ENCODE data around the gene OXSR1.
A peak's percentile ranks its signal among the peaks of the same experiment; 100 is the strongest.
"Not testable (repeated sequence)": the region's sequence is repeated elsewhere in the genome, so short reads cannot be mapped to it uniquely, and the experiment has no call there.

OXSR1 gene

GRCh38 chr3:38133557-38134405, 31.6 kb upstream of the OXSR1 start:
- Histone ChIP-seq H3K4me3 (no peak overlapping the region), H3K9ac (ENCODE audit: insufficient read length) (no peak overlapping the region), H3K36me3 (ENCODE audit: insufficient read depth, low read length) (no peaks in the 10 kb centered on the region; the same call in 1 of the 2 replicates), H3K9me3 (ENCODE audit: low read depth, low read length) (no peaks in the 10 kb centered on the region), H3K27ac (no peak overlapping the region)
- TF ChIP-seq EZH2 (IDR thresholded peaks at IDR 0.05) (no peak), FOXP2 (optimal IDR thresholded peaks at IDR 0.05; ENCODE audit: control extremely low read depth, extremely low read length, insufficient read depth) (no peak), POLR2AphosphoS5 (IDR thresholded peaks at IDR 0.05; ENCODE audit: borderline replicate concordance, low read depth, low read length) (no peak)
- no peak for DNase-seq (ENCODE audit: low read depth, low spot score)

- not testable (repeated sequence) for DNase-seq (ENCODE audit: low read depth, low spot score); H3K27ac ChIP-seq; H3K9ac ChIP-seq (ENCODE audit: insufficient read length); H3K9me3 ChIP-seq (ENCODE audit: low read depth, low read length); H3K36me3 ChIP-seq (ENCODE audit: insufficient read depth, low read length); H3K4me3 ChIP-seq
These were observed 30.7 kb upstream of the OXSR1 start for GRCh38 chr3:38134517-38135143.

GRCh38 chr3:38135621-38136277, 29.6 kb upstream of the OXSR1 start:
- Histone ChIP-seq H3K9ac (ENCODE audit: insufficient read length) (peak overlapping the region; percentile 83), H3K4me3 (peak overlapping the region; percentile 87)
- H3K36me3 ChIP-seq (ENCODE audit: insufficient read depth, low read length); DNase-seq (ENCODE audit: low read depth, low spot score); H3K27ac ChIP-seq; H3K9me3 ChIP-seq (ENCODE audit: low read depth, low read length): not testable (repeated sequence)

GRCh38 chr3:38136393-38136776, 29.0 kb upstream of the OXSR1 start:
- no peak for DNase-seq (ENCODE audit: low read depth, low spot score)

GRCh38 chr3:38136777-38137614, 28.3 kb upstream of the OXSR1 start, which contains the start of gene ACAA1:
ACAA1 (minus strand) TSS chr3:38137127; CDS start chr3:38137035, 92 bp downstream.
- H3K9ac ChIP-seq (ENCODE audit: insufficient read length) = peak within 1 kb of the TSS; percentile 83
- H3K4me3 ChIP-seq = peak within 1 kb of the TSS; percentile 87
- peak; percentile 65 for DNase-seq (ENCODE audit: low read depth, low spot score)
- H3K27ac ChIP-seq = no peak within 1 kb of the TSS
- H3K9me3 ChIP-seq (ENCODE audit: low read depth, low read length) = no peaks in the 10 kb centered on the region
- TF ChIP-seq FOXP2 (optimal IDR thresholded peaks at IDR 0.05; ENCODE audit: control extremely low read depth, extremely low read length, insufficient read depth) (no peak), EZH2 (IDR thresholded peaks at IDR 0.05) (no peak), POLR2AphosphoS5 (IDR thresholded peaks at IDR 0.05; ENCODE audit: borderline replicate concordance, low read depth, low read length) (peak; percentile 86)
- no peaks in the 10 kb centered on the region for H3K36me3 ChIP-seq (ENCODE audit: insufficient read depth, low read length)

More at GRCh38 chr3:38136393-38136776, 29.0 kb upstream of the OXSR1 start:
- Histone ChIP-seq H3K9me3 (ENCODE audit: low read depth, low read length) (no peaks in the 10 kb centered on the region), H3K9ac (ENCODE audit: insufficient read length) (peak overlapping the region; percentile 83), H3K4me3 (peak overlapping the region; percentile 87), H3K36me3 (ENCODE audit: insufficient read depth, low read length) (no peaks in the 10 kb centered on the region), H3K27ac (no peak overlapping the region)
- TF ChIP-seq POLR2AphosphoS5 (IDR thresholded peaks at IDR 0.05; ENCODE audit: borderline replicate concordance, low read depth, low read length) = no peak
- TF ChIP-seq EZH2 (IDR thresholded peaks at IDR 0.05) = no peak
- no peak for TF ChIP-seq FOXP2 (optimal IDR thresholded peaks at IDR 0.05; ENCODE audit: control extremely low read depth, extremely low read length, insufficient read depth)

- no peak overlapping the region for H3K27ac ChIP-seq
- H3K36me3 ChIP-seq (ENCODE audit: insufficient read depth, low read length) = no peaks in the 10 kb centered on the region
- H3K9ac ChIP-seq (ENCODE audit: insufficient read length) = peak overlapping the region; percentile 57
- peak overlapping the region; percentile 87 for H3K4me3 ChIP-seq
- no peak for DNase-seq (ENCODE audit: low read depth, low spot score)
- TF ChIP-seq EZH2 (IDR thresholded peaks at IDR 0.05) (no peak), POLR2AphosphoS5 (IDR thresholded peaks at IDR 0.05; ENCODE audit: borderline replicate concordance, low read depth, low read length) (no peak), FOXP2 (optimal IDR thresholded peaks at IDR 0.05; ENCODE audit: control extremely low read depth, extremely low read length, insufficient read depth) (no peak)
- H3K9me3 ChIP-seq (ENCODE audit: low read depth, low read length) = no peaks in the 10 kb centered on the region
These were observed 27.6 kb upstream of the OXSR1 start for GRCh38 chr3:38137615-38138348.

GRCh38 chr3:38138349-38139190, 26.8 kb upstream of the OXSR1 start, which contains the start of gene MYD88:
MYD88 (plus strand) TSS chr3:38138661; CDS start chr3:38138701, 40 bp downstream.
- H3K4me3 ChIP-seq = peak within 1 kb of the TSS; percentile 87
- no peaks in the 10 kb centered on the region for H3K36me3 ChIP-seq (ENCODE audit: insufficient read depth, low read length)
- H3K9ac ChIP-seq (ENCODE audit: insufficient read length) = peak within 1 kb of the TSS; percentile 69
- DNase-seq (ENCODE audit: low read depth, low spot score) = no peak
- no peak for TF ChIP-seq FOXP2 (optimal IDR thresholded peaks at IDR 0.05; ENCODE audit: control extremely low read depth, extremely low read length, insufficient read depth)
- TF ChIP-seq POLR2AphosphoS5 (IDR thresholded peaks at IDR 0.05; ENCODE audit: borderline replicate concordance, low read depth, low read length) = peak; percentile 68; the same call in 1 of the 2 replicates
- no peaks in the 10 kb centered on the region for H3K9me3 ChIP-seq (ENCODE audit: low read depth, low read length)
- no peak within 1 kb of the TSS for H3K27ac ChIP-seq

Measured in SK-N-MC (cell line).